Hypothalamus (tissue), 51 donors: ENCODE measurements around the gene CDHR2.
"Not testable (repeated sequence)": the region's sequence is repeated elsewhere in the genome, so short reads cannot be mapped to it uniquely, and the experiment has no call there.

Experiments used
- DNase-seq, 51 donors: peaks; one replicate each; lab custom pipeline; 2025; lab: John Stamatoyannopoulos, UW

Gene CDHR2

GRCh38 chr5:176594554-176594953, 45.4 kb downstream of the CDHR2 start:
- DNase-seq, result no peak

- no peak for DNase-seq
These were observed 46.3 kb downstream of the CDHR2 start for GRCh38 chr5:176595386-176595943.

GRCh38 chr5:176596069-176596644, 47.0 kb downstream of the CDHR2 start:
- no peak for DNase-seq

GRCh38 chr5:176596689-176597416, 47.7 kb downstream of the CDHR2 start:
- DNase-seq, result no peak

GRCh38 chr5:176597417-176598389, 48.6 kb downstream of the CDHR2 start:
- no peak for DNase-seq

- not testable (repeated sequence) for DNase-seq
These were observed 50.7 kb downstream of the CDHR2 start for GRCh38 chr5:176599749-176600430.

- DNase-seq, result no peak
These were observed 52.9 kb downstream of the CDHR2 start for GRCh38 chr5:176601901-176602482.

GRCh38 chr5:176603091-176603490, 53.9 kb downstream of the CDHR2 start:
- no peak for DNase-seq

- no peak for DNase-seq
These were observed 56.9 kb downstream of the CDHR2 start for GRCh38 chr5:176606032-176606431.

- DNase-seq, result no peak
These were observed 57.7 kb downstream of the CDHR2 start for GRCh38 chr5:176606875-176607274.

GRCh38 chr5:176608142-176608705, 59.1 kb downstream of the CDHR2 start:
- DNase-seq, result no peak

GRCh38 chr5:176608937-176609723, 60.0 kb downstream of the CDHR2 start:
- peak in 7 of 51 donors; percentile 4 to 40 (median 25) for DNase-seq

GRCh38 chr5:176609724-176610434, 60.7 kb downstream of the CDHR2 start, which contains the start of gene GPRIN1:
Gene GPRIN1, minus strand, starts transcription at chr5:176610156. Its CDS starts 10,322 bp downstream, at chr5:176599834.
- DNase-seq, result peak in 28 of 51 donors; percentile 6 to 76 (median 40)

GRCh38 chr5:176610435-176610773, 61.3 kb downstream of the CDHR2 start:
- no peak for DNase-seq

- DNase-seq, result peak in 22 of 51 donors; percentile 10 to 49 (median 26)
These were observed 62.3 kb downstream of the CDHR2 start for GRCh38 chr5:176611435-176611834.

- DNase-seq, result no peak
These were observed 62.9 kb downstream of the CDHR2 start for GRCh38 chr5:176612008-176612407.

GRCh38 chr5:176612855-176613254, 63.7 kb downstream of the CDHR2 start:
- DNase-seq, result no peak
